C4-2B (cell line): ENCODE measurements around the gene DRD4.

Experiments used
- ZFX ChIP-seq: fragments of 450-650 bp; IDR thresholded peaks from 2 replicates; pipeline ENCODE4 v1.6.1; 2017
- TF ChIP-seq, protein P1 (sequence below): fragments of 450-650 bp; conservative IDR thresholded peaks from 2 replicates; pipeline ENCODE4 v1.5.1; 2017; ENCODE audit warnings: mild to moderate bottlenecking

DNA sequence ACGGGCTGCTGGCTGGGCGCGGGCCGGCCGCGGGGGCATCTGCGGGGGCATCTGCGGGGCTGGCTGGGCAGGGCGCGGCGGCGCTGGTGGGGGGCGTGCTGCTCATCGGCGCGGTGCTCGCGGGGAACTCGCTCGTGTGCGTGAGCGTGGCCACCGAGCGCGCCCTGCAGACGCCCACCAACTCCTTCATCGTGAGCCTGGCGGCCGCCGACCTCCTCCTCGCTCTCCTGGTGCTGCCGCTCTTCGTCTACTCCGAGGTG lies 194 bp downstream of the DRD4 start:
- TF ChIP-seq, protein P1, sequence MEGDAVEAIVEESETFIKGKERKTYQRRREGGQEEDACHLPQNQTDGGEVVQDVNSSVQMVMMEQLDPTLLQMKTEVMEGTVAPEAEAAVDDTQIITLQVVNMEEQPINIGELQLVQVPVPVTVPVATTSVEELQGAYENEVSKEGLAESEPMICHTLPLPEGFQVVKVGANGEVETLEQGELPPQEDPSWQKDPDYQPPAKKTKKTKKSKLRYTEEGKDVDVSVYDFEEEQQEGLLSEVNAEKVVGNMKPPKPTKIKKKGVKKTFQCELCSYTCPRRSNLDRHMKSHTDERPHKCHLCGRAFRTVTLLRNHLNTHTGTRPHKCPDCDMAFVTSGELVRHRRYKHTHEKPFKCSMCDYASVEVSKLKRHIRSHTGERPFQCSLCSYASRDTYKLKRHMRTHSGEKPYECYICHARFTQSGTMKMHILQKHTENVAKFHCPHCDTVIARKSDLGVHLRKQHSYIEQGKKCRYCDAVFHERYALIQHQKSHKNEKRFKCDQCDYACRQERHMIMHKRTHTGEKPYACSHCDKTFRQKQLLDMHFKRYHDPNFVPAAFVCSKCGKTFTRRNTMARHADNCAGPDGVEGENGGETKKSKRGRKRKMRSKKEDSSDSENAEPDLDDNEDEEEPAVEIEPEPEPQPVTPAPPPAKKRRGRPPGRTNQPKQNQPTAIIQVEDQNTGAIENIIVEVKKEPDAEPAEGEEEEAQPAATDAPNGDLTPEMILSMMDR, result no peak
- no peak for TF ChIP-seq ZFX
